ENCODE data around the gene SS18L1. TPM values are rescaled to one million over a fixed set of nuclear protein-coding genes. Genes with fewer than 3 reads are reported as not detected.

Gene SS18L1
- total RNA-seq, 2 experiments from 2014 or later: 17.0 to 17.7 TPM

DNA sequence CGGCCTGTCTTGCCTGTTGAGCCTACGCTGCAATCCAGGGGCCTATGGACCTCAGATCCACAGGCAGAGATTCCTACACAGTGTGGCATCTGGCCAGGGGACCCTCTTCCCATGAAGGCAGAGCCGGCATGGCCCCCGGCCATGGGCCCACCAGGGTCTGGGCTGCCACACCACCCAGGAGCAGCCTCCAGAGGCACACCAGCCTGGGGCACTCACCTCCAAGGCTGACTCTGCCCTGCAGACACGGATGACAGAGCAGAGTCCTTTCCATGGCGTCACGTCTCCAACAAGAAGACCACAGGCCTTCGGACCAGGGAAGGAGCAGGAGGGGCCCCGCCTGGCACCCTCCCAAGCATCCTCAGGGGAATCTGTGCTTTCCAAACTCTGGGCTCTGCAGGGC lies 80.0 kb downstream of the SS18L1 start:
- H3K36me3 ChIP-seq (ENCODE audit: insufficient read depth, low read length): no peaks in the 10 kb centered on the region
- CTCF ChIA-PET (ENCODE audit: unreplicated experiment): no interaction called here
- intact Hi-C loops (cut with micrococcal nuclease; ENCODE audit: unreplicated experiment): no loop called here
- H4K20me1 ChIP-seq (ENCODE audit: insufficient read depth, low read length): no peaks in the 10 kb centered on the region
- no TSS peak for BruUV-seq (replicated peaks)
- DNase-seq (ENCODE audit: low spot score): no peak
- H3K9me2 ChIP-seq (ENCODE audit: insufficient read depth, low read length): no peaks in the 10 kb centered on the region
- no peak overlapping the region for H2AFZ ChIP-seq (ENCODE audit: low read length)
- H3K27ac ChIP-seq (ENCODE audit: low read depth, low read length, poor library complexity, severe bottlenecking): no peak overlapping the region
- H3K79me2 ChIP-seq (ENCODE audit: insufficient read depth, low read depth, low read length): no peaks in the 10 kb centered on the region
- no peaks in the 10 kb centered on the region for H3K9me3 ChIP-seq (ENCODE audit: low read length)
- H3K4me2 ChIP-seq (ENCODE audit: low read length): no peak overlapping the region
- H3K4me3 ChIP-seq (ENCODE audit: low read depth, low read length, poor library complexity, severe bottlenecking): no peak overlapping the region
- no peaks in the 10 kb centered on the region for H3K4me1 ChIP-seq (ENCODE audit: insufficient read depth, low read length, poor library complexity, severe bottlenecking)
- POLR2A ChIA-PET: no interaction called here
- no peak for TF ChIP-seq EZH2phosphoT487 (IDR thresholded peaks at IDR 0.05; ENCODE audit: borderline replicate concordance, low read depth, low read length)
- TF ChIP-seq, protein P1, sequence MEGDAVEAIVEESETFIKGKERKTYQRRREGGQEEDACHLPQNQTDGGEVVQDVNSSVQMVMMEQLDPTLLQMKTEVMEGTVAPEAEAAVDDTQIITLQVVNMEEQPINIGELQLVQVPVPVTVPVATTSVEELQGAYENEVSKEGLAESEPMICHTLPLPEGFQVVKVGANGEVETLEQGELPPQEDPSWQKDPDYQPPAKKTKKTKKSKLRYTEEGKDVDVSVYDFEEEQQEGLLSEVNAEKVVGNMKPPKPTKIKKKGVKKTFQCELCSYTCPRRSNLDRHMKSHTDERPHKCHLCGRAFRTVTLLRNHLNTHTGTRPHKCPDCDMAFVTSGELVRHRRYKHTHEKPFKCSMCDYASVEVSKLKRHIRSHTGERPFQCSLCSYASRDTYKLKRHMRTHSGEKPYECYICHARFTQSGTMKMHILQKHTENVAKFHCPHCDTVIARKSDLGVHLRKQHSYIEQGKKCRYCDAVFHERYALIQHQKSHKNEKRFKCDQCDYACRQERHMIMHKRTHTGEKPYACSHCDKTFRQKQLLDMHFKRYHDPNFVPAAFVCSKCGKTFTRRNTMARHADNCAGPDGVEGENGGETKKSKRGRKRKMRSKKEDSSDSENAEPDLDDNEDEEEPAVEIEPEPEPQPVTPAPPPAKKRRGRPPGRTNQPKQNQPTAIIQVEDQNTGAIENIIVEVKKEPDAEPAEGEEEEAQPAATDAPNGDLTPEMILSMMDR (conservative IDR thresholded peaks at IDR 0.05; ENCODE audit: low read length): no peak

DNA sequence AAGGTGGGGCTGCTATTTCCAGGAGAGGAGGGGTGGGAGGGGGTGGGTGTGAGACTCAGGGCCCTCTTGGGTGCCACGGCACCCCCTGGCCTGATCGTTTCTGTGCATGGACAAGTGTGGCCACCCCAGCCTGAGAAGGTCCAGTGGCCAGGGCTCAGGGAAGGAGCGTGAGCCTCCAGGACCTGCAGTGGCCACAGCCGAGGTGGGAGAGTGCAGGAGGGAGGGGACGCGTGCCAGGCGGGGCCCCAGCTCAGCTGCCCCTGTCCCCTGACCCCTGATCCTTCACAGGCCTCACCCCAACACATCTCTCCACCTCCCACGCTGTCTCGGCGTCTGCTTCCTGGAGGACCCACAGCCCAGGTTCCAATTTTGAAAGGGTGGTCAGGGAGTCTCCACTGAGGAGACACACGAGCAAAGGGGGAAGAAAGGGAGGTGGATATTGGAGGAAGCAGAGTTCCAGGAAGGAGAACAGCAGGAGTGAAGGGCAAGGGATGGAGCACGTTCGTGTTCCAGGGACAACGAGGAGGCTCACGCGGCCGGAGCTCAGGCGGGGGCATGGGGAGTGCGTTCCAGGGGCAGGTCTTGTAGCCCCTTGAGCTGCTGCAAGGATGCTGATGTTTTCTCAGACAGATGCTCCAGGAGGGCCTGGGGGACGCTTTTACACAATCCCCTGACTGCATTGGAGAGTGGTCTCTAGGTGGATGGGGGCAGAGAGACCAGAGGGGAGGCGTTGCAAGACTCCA lies 80.7 kb downstream of the SS18L1 start:
- ChIA-PET CTCF (ENCODE audit: unreplicated experiment) (no interaction called here), POLR2A (no interaction called here)
- TF ChIP-seq, protein P1 (conservative IDR thresholded peaks at IDR 0.05; ENCODE audit: low read length): no peak
- no peak for TF ChIP-seq EZH2phosphoT487 (IDR thresholded peaks at IDR 0.05; ENCODE audit: borderline replicate concordance, low read depth, low read length)
- Histone ChIP-seq H3K27ac (ENCODE audit: low read depth, low read length, poor library complexity, severe bottlenecking) (no peak overlapping the region), H3K9me2 (ENCODE audit: insufficient read depth, low read length) (no peaks in the 10 kb centered on the region), H3K4me1 (ENCODE audit: insufficient read depth, low read length, poor library complexity, severe bottlenecking) (no peaks in the 10 kb centered on the region), H3K79me2 (ENCODE audit: insufficient read depth, low read depth, low read length) (no peaks in the 10 kb centered on the region), H3K9me3 (ENCODE audit: low read length) (no peaks in the 10 kb centered on the region), H4K20me1 (ENCODE audit: insufficient read depth, low read length) (no peaks in the 10 kb centered on the region), H3K36me3 (ENCODE audit: insufficient read depth, low read length) (no peaks in the 10 kb centered on the region), H3K4me3 (ENCODE audit: low read depth, low read length, poor library complexity, severe bottlenecking) (no peak overlapping the region), H3K4me2 (ENCODE audit: low read length) (no peak overlapping the region), H2AFZ (ENCODE audit: low read length) (no peak overlapping the region)
- no peak for DNase-seq (ENCODE audit: low spot score)
- no TSS peak for BruUV-seq (replicated peaks)
- intact Hi-C loops (cut with micrococcal nuclease; ENCODE audit: unreplicated experiment): no loop called here

DNA sequence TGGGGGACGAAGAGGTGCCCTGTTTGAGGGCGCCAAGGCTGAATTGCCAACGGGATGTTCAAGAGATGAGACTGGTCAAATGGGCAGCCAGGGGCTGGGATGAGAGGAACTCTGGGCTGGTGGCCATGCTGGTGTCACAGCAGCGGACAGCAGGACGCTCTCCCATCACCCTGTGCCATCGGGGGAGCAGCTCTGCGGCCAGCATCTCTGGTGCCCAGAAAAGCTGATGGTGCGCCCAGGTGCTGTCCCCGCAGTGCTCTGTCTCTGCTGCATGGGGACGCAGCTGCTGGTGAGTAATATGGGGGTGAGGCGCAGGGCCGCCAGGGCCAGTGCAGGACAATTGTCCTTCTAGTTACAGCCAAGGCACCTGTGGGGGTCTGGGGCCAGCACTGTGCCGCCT lies 81.5 kb downstream of the SS18L1 start:
- Histone ChIP-seq H3K4me1 (ENCODE audit: insufficient read depth, low read length, poor library complexity, severe bottlenecking) (no peaks in the 10 kb centered on the region), H3K4me3 (ENCODE audit: low read depth, low read length, poor library complexity, severe bottlenecking) (no peak overlapping the region), H3K4me2 (ENCODE audit: low read length) (no peak overlapping the region), H3K79me2 (ENCODE audit: insufficient read depth, low read depth, low read length) (no peaks in the 10 kb centered on the region), H3K36me3 (ENCODE audit: insufficient read depth, low read length) (no peaks in the 10 kb centered on the region), H3K9me2 (ENCODE audit: insufficient read depth, low read length) (no peaks in the 10 kb centered on the region), H3K9me3 (ENCODE audit: low read length) (no peaks in the 10 kb centered on the region), H2AFZ (ENCODE audit: low read length) (no peak overlapping the region), H3K27ac (ENCODE audit: low read depth, low read length, poor library complexity, severe bottlenecking) (no peak overlapping the region), H4K20me1 (ENCODE audit: insufficient read depth, low read length) (no peaks in the 10 kb centered on the region)
- DNase-seq (ENCODE audit: low spot score): no peak
- TF ChIP-seq, protein P1 (conservative IDR thresholded peaks at IDR 0.05; ENCODE audit: low read length): no peak
- TF ChIP-seq EZH2phosphoT487 (IDR thresholded peaks at IDR 0.05; ENCODE audit: borderline replicate concordance, low read depth, low read length): no peak
- ChIA-PET CTCF (ENCODE audit: unreplicated experiment) (no interaction called here), POLR2A (no interaction called here)
- BruUV-seq (replicated peaks): no TSS peak
- intact Hi-C loops (cut with micrococcal nuclease; ENCODE audit: unreplicated experiment): no loop called here

All from OCI-LY7 (cell line).